DMS 273 (cell line): ENCODE results near the gene ERFE.

Experiments
- DNase-seq: peaks from one replicate; lab custom pipeline; 2025; ENCODE audit not compliant: unreplicated experiment; lab: John Stamatoyannopoulos, UW

Gene ERFE

GRCh38 chr2:238139196-238140039 is 19.4 kb upstream of the ERFE start:
- DNase-seq = no peak

GRCh38 chr2:238140040-238140439 is 18.7 kb upstream of the ERFE start:
- no peak for DNase-seq

GRCh38 chr2:238140721-238141540 is 17.8 kb upstream of the ERFE start:
- no peak for DNase-seq

GRCh38 chr2:238141541-238142318 is 17.0 kb upstream of the ERFE start:
- DNase-seq = peak; percentile 35

GRCh38 chr2:238142382-238143205 is 16.2 kb upstream of the ERFE start:
- peak; percentile 29 for DNase-seq

- DNase-seq = peak; percentile 89
These were observed 15.4 kb upstream of the ERFE start for GRCh38 chr2:238143239-238143951.

- DNase-seq = no peak
These were observed 14.5 kb upstream of the ERFE start for GRCh38 chr2:238144262-238144661.

- DNase-seq = no peak
These were observed 13.7 kb upstream of the ERFE start for GRCh38 chr2:238145046-238145445.

GRCh38 chr2:238145851-238146250 is 12.9 kb upstream of the ERFE start:
- no peak for DNase-seq

- no peak for DNase-seq
These were observed 11.8 kb upstream of the ERFE start for GRCh38 chr2:238146884-238147544.

GRCh38 chr2:238148981-238149380 is 9.8 kb upstream of the ERFE start:
- DNase-seq = no peak

- DNase-seq = no peak
These were observed 8.8 kb upstream of the ERFE start for GRCh38 chr2:238149841-238150572.

GRCh38 chr2:238150686-238151085 is 8.1 kb upstream of the ERFE start:
- no peak for DNase-seq

- DNase-seq = no peak
These were observed 7.6 kb upstream of the ERFE start for GRCh38 chr2:238151205-238151604.

- no peak for DNase-seq
These were observed 7.0 kb upstream of the ERFE start for GRCh38 chr2:238151628-238152235.

- DNase-seq = no peak
These were observed 5.7 kb upstream of the ERFE start for GRCh38 chr2:238152771-238153688.

GRCh38 chr2:238154570-238154969 is 4.2 kb upstream of the ERFE start:
- DNase-seq = no peak
